Natural killer cell (primary cell): Measurements from ENCODE around the gene TUNAR. TPM values are rescaled to one million over a fixed set of nuclear protein-coding genes. Genes with fewer than 3 reads are reported as not detected.

Experiments
- ATAC-seq, 3 donors: fragments of 150-1000 bp in 2 of 3; fragments of 200-7000 bp in 1 of 3; cut with Tn5 transposase; 1 replicate in 1 of 3; 2 replicates in 2 of 3; pipeline ENCODE4 v1.10.0; 2021; ENCODE audit warnings: mild to moderate bottlenecking in 2 of 3, moderate library complexity in 2 of 3
- DNase-seq, 2 donors: peaks; one replicate each; pipeline versions ENCODE4 v3.0.0 to v3.0.0-alpha.2; 2013 to 2021; ENCODE audit warnings: mixed read lengths in 1 of 2
- H3K27ac ChIP-seq: one replicate; pipeline ENCODE4 v1.5.1; 2013; ENCODE audit warnings: mild to moderate bottlenecking, low read length
- H3K27me3 ChIP-seq: one replicate; pipeline ENCODE4 v1.6.1; 2013; ENCODE audit warnings: low read length; ENCODE audit not compliant: control insufficient read depth, insufficient read depth
- H3K36me3 ChIP-seq: one replicate; pipeline ENCODE4 v1.6.1; 2013; ENCODE audit warnings: low read length; ENCODE audit not compliant: control insufficient read depth, insufficient read depth
- H3K4me1 ChIP-seq: one replicate; pipeline ENCODE4 v1.6.1; 2013; ENCODE audit warnings: low read length; ENCODE audit not compliant: control insufficient read depth, insufficient read depth
- H3K4me3 ChIP-seq: one replicate; pipeline ENCODE4 v1.5.1; 2013; ENCODE audit warnings: low read length
- H3K9me3 ChIP-seq: one replicate; pipeline ENCODE4 v1.6.1; 2013; ENCODE audit warnings: low read length; ENCODE audit not compliant: control insufficient read depth, insufficient read depth
- H3K27ac Mint-ChIP-seq, 2 donors: one replicate each; pipeline ENCODE4 v1.8.0; 2022; ENCODE audit warnings: mild to moderate bottlenecking in 2 of 2, mixed read lengths in 2 of 2, moderate library complexity in 1 of 2
- H3K27me3 Mint-ChIP-seq, 2 donors: one replicate each; pipeline ENCODE4 v1.8.0; 2022; ENCODE audit warnings: low read depth in 2 of 2, mixed read lengths in 2 of 2
- H3K36me3 Mint-ChIP-seq: one replicate; pipeline ENCODE4 v1.8.0; 2022; ENCODE audit warnings: mixed read lengths
- H3K4me1 Mint-ChIP-seq, 2 donors: one replicate each; pipeline ENCODE4 v1.8.0; 2022; ENCODE audit warnings: mixed read lengths in 2 of 2
- H3K4me3 Mint-ChIP-seq: one replicate; pipeline ENCODE4 v1.8.0; 2022; ENCODE audit warnings: mild to moderate bottlenecking, moderate library complexity, mixed read lengths
- H3K9me3 Mint-ChIP-seq, 2 donors: one replicate each; pipeline ENCODE4 v1.8.0; 2022; ENCODE audit warnings: mixed read lengths in 2 of 2
- CTCF ChIP-seq: fragments of 200-600 bp; IDR thresholded peaks from one replicate; pipeline ENCODE4 v1.8.0; 2022; ENCODE audit warnings: antibody characterized with exemption
- WGBS: methylation state at CpG from one replicate; pipeline ENCODE4 v1.1.7; 2013; ENCODE audit warnings: missing lambda C conversion rate; ENCODE audit not compliant: insufficient coverage; 5-methylcytosine and 5-hydroxymethylcytosine counted together
- intact Hi-C: fragments of 100-400 bp; cut with micrococcal nuclease; formaldehyde crosslinking; loops from one replicate; pipeline ENCODE4 v1.14.2; 2022
- total RNA-seq, 4 donors: library from RNA; stranded (reverse); fragments of 120-200 nt in 1 of 4; gene quantifications; one replicate each; pipeline versions ENCODE4 v1.2.3 to v1.2.4, GENCODE V29; 2013 to 2022

TUNAR gene
- total RNA-seq: not detected
- 0.45 TPM for total RNA-seq (2013)

GRCh38 chr14:95876761-95877538 lies at the start of gene TUNAR:
TSS of gene TUNAR (plus strand) at chr14:95876832.
- H3K27me3 Mint-ChIP-seq: peaks cover 32 to 63% of the 10 kb centered on the region in 2 donors

GRCh38 chr14:95828649-95829265 lies 47.9 kb upstream of the TUNAR start:
- H3K4me1 Mint-ChIP-seq: no peaks in the 10 kb centered on the region
- H3K36me3 Mint-ChIP-seq: no peaks in the 10 kb centered on the region
- WGBS: 99% methylated on average over 3 of the region's 3 CpGs
- Histone ChIP-seq H3K9me3 (no peaks in the 10 kb centered on the region), H3K36me3 (no peaks in the 10 kb centered on the region), H3K4me3 (no peak overlapping the region), H3K27ac (no peak overlapping the region), H3K4me1 (no peaks in the 10 kb centered on the region), H3K27me3 (no peaks in the 10 kb centered on the region)
- H3K9me3 Mint-ChIP-seq: no peaks in the 10 kb centered on the region
- intact Hi-C loops: no loop called here
- H3K27me3 Mint-ChIP-seq: peaks cover 3 to 15% of the 10 kb centered on the region in 2 donors
- ATAC-seq: no peak
- DNase-seq: no peak
- TF ChIP-seq CTCF: no peak
- no peak overlapping the region for H3K27ac Mint-ChIP-seq
- H3K4me3 Mint-ChIP-seq: no peak overlapping the region

More at GRCh38 chr14:95876761-95877538, at the start of gene TUNAR:
- H3K36me3 ChIP-seq: no peaks in the 10 kb centered on the region
- no peaks in the 10 kb centered on the region for H3K4me1 ChIP-seq
- TF ChIP-seq CTCF: no peak
- Mint-ChIP-seq H3K36me3 (no peaks in the 10 kb centered on the region), H3K4me3 (no peak within 1 kb of the TSS), H3K4me1 (no peaks in the 10 kb centered on the region), H3K27ac (no peak within 1 kb of the TSS), H3K9me3 (no peaks in the 10 kb centered on the region)
- DNase-seq (no peak), ATAC-seq (no peak)
- intact Hi-C loops: no loop called here
- 4% methylated on average over 70 of the region's 70 CpGs for WGBS
- H3K9me3 ChIP-seq: no peaks in the 10 kb centered on the region
- no peak within 1 kb of the TSS for H3K4me3 ChIP-seq
- no peak within 1 kb of the TSS for H3K27ac ChIP-seq
- H3K27me3 ChIP-seq: peaks cover 3% of the 10 kb centered on the region

GRCh38 chr14:95829321-95829720 lies 47.3 kb upstream of the TUNAR start:
- DNase-seq (no peak), ATAC-seq (no peak)
- no peak overlapping the region for H3K4me3 Mint-ChIP-seq
- Histone ChIP-seq H3K36me3 (no peaks in the 10 kb centered on the region), H3K9me3 (no peaks in the 10 kb centered on the region), H3K4me3 (no peak overlapping the region), H3K27me3 (no peaks in the 10 kb centered on the region), H3K4me1 (no peaks in the 10 kb centered on the region), H3K27ac (no peak overlapping the region)
- intact Hi-C loops: no loop called here
- TF ChIP-seq CTCF: no peak
- no peaks in the 10 kb centered on the region for H3K9me3 Mint-ChIP-seq
- no peaks in the 10 kb centered on the region for H3K36me3 Mint-ChIP-seq
- peaks cover 3 to 15% of the 10 kb centered on the region in 2 donors for H3K27me3 Mint-ChIP-seq
- H3K4me1 Mint-ChIP-seq: no peaks in the 10 kb centered on the region
- 84% methylated on average over 3 of the region's 3 CpGs for WGBS
- no peak overlapping the region for H3K27ac Mint-ChIP-seq
